HCT116 (cell line): Measurements from ENCODE around the gene RUNX1.

Source experiments
- EZH2 ChIP-seq: fragments of 200-600 bp; sonication (generic); IDR thresholded peaks from 2 replicates; pipeline ENCODE4 v1.6.1; 2017; ENCODE audit warnings: antibody characterized with exemption, mixed run types
- EZH2phosphoT487 ChIP-seq: fragments of 200-600 bp; IDR thresholded peaks from 2 replicates; pipeline ENCODE4 v1.6.1; 2018; ENCODE audit warnings: antibody characterized with exemption, borderline replicate concordance
- POLR2A ChIP-seq: IDR thresholded peaks from 2 replicates; pipeline ENCODE4 v1.7.0; 2011; ENCODE audit warnings: borderline replicate concordance; ENCODE audit not compliant: insufficient read depth, insufficient read length; ENCODE audit errors: extremely low read depth
- POLR2AphosphoS5 ChIP-seq: IDR thresholded peaks from 2 replicates; pipeline ENCODE4 v1.6.1; 2011; ENCODE audit warnings: mild to moderate bottlenecking, low read depth, low read length, moderate library complexity
- SRF ChIP-seq: IDR thresholded peaks from 2 replicates; pipeline ENCODE4 v1.6.1; 2012; ENCODE audit warnings: low read depth
- TF ChIP-seq, protein P1 (sequence below): IDR thresholded peaks from 2 replicates; pipeline ENCODE4 v1.6.1; 2011; ENCODE audit warnings: mild to moderate bottlenecking, low read length, moderate library complexity; ENCODE audit not compliant: insufficient replicate concordance; ENCODE audit errors: extremely low read depth
- TF ChIP-seq, protein P2 (sequence below), 3 experiments: fragments of 200-600 bp in 1 of 3; sonication (generic) in 1 of 3; IDR thresholded peaks in 2 of 3; conservative IDR thresholded peaks in 1 of 3; 2 replicates each; pipeline ENCODE4 v1.5.1; 2012 to 2017; ENCODE audit warnings: low read depth in 2 of 3, low read length in 2 of 3, antibody characterized with exemption in 1 of 3, borderline replicate concordance in 1 of 3, control low read depth in 1 of 3, mild to moderate bottlenecking in 1 of 3, mixed read lengths in 1 of 3, mixed run types in 1 of 3, moderate library complexity in 1 of 3; ENCODE audit not compliant: insufficient read depth in 1 of 3
- TF ChIP-seq, protein P3 (sequence below): IDR thresholded peaks from 2 replicates; pipeline ENCODE4 v1.6.1; 2012; ENCODE audit warnings: low read depth

DNA sequence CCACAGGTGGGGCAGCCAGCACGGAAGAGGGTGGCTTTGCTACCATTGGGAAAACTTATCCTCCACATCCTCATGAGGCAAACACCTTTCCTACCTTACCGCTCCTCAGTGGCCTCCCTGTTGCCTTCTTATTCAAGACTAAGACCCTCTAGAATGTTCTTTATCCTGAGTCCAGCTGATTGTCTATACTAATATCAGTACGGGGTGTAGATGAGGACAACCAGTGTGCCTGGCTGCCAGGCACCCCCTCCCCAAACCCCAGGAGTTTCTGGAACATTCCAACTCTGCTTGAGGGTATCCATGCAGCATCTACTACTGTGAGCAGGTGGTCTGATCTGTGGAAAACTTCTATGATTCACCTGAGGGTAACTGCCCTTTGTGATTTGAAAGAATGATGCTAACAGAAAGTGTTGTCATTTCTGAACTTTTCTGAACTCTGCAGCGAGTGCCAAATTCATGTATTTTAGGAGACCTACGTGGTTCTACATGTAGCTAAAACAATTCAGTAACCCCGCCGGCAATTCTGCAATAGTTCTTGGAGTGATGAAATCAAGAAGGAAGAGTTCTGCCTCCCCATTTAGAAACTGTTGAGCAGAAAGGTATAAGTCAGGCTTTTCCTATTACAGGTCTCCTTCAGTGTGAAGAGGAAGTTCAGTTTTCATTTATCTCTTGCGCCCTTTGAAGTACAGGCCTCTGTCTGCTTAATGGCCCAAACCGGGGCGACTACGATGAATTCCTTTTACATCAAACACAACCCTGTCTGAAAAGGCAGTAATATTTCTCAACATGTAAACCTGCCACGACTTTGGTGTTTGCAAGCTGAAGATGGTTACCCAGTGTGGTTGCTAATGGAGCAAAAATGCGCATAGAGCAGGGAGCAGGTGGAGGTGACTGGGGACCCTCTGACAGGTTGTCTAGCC is 80.4 kb downstream of the RUNX1 start:
- TF ChIP-seq POLR2AphosphoS5 (no peak), EZH2phosphoT487 (no peak), POLR2A (no peak), SRF (no peak), EZH2 (no peak)
- TF ChIP-seq, protein P1, sequence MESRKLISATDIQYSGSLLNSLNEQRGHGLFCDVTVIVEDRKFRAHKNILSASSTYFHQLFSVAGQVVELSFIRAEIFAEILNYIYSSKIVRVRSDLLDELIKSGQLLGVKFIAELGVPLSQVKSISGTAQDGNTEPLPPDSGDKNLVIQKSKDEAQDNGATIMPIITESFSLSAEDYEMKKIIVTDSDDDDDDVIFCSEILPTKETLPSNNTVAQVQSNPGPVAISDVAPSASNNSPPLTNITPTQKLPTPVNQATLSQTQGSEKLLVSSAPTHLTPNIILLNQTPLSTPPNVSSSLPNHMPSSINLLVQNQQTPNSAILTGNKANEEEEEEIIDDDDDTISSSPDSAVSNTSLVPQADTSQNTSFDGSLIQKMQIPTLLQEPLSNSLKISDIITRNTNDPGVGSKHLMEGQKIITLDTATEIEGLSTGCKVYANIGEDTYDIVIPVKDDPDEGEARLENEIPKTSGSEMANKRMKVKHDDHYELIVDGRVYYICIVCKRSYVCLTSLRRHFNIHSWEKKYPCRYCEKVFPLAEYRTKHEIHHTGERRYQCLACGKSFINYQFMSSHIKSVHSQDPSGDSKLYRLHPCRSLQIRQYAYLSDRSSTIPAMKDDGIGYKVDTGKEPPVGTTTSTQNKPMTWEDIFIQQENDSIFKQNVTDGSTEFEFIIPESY = no peak
- TF ChIP-seq, protein P2, sequence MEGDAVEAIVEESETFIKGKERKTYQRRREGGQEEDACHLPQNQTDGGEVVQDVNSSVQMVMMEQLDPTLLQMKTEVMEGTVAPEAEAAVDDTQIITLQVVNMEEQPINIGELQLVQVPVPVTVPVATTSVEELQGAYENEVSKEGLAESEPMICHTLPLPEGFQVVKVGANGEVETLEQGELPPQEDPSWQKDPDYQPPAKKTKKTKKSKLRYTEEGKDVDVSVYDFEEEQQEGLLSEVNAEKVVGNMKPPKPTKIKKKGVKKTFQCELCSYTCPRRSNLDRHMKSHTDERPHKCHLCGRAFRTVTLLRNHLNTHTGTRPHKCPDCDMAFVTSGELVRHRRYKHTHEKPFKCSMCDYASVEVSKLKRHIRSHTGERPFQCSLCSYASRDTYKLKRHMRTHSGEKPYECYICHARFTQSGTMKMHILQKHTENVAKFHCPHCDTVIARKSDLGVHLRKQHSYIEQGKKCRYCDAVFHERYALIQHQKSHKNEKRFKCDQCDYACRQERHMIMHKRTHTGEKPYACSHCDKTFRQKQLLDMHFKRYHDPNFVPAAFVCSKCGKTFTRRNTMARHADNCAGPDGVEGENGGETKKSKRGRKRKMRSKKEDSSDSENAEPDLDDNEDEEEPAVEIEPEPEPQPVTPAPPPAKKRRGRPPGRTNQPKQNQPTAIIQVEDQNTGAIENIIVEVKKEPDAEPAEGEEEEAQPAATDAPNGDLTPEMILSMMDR (IDR thresholded peaks at IDR 0.05 in 2 of 3, conservative IDR thresholded peaks at IDR 0.05 in 1 of 3; ENCODE audit: borderline replicate concordance in 1 of 3, insufficient read depth in 1 of 3, low read depth in 2 of 3, low read length in 2 of 3) = no peak
- TF ChIP-seq, protein P3, sequence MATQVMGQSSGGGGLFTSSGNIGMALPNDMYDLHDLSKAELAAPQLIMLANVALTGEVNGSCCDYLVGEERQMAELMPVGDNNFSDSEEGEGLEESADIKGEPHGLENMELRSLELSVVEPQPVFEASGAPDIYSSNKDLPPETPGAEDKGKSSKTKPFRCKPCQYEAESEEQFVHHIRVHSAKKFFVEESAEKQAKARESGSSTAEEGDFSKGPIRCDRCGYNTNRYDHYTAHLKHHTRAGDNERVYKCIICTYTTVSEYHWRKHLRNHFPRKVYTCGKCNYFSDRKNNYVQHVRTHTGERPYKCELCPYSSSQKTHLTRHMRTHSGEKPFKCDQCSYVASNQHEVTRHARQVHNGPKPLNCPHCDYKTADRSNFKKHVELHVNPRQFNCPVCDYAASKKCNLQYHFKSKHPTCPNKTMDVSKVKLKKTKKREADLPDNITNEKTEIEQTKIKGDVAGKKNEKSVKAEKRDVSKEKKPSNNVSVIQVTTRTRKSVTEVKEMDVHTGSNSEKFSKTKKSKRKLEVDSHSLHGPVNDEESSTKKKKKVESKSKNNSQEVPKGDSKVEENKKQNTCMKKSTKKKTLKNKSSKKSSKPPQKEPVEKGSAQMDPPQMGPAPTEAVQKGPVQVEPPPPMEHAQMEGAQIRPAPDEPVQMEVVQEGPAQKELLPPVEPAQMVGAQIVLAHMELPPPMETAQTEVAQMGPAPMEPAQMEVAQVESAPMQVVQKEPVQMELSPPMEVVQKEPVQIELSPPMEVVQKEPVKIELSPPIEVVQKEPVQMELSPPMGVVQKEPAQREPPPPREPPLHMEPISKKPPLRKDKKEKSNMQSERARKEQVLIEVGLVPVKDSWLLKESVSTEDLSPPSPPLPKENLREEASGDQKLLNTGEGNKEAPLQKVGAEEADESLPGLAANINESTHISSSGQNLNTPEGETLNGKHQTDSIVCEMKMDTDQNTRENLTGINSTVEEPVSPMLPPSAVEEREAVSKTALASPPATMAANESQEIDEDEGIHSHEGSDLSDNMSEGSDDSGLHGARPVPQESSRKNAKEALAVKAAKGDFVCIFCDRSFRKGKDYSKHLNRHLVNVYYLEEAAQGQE = no peak
